HS-27A (cell line): ENCODE data around the gene CFAP58.

Source experiments
- DNase-seq: peaks from one replicate; pipeline ENCODE4 v3.0.0-alpha.2; 2012; ENCODE audit warnings: low read depth, missing footprints

Gene CFAP58

DNA sequence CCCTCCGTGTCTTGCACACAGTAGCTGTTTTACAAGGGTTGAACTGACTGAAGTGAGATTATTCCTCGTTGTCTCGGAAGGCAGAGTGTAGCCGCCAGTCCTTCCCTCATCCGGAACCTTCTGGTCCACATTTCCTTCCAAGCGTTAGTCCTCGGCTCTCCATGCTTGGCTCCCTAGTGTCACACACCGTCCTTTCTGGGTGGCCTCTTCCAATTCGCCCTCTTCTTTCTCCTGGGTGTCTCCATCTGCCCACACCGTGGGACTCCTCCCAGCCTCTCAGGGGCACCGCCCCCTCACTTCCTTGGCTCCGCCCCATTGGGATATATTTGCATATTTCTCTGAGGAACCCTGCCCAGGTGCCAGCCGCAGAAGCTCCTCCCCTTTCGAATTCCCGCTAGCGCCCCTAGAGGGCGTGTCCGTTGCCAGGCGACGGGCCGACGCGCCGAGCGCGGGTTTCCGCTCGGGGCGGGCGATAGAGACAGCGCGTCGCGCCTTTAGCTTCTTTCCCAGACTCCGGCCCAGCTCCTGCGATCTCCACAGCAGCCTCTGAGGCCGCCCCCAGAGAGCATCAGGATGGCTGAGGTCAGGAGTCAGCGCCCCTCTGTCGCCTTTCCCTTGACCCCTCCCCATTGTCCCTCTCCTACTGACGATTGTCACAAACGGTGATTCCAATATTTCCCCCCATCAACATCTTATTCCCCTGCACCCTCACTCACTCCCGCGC is at the start of gene CFAP58:
CFAP58 (plus strand) TSS at position 509 of the 724 bp plus-strand sequence; CDS start at position 574, 65 bp downstream.
- DNase-seq, result no peak

DNA sequence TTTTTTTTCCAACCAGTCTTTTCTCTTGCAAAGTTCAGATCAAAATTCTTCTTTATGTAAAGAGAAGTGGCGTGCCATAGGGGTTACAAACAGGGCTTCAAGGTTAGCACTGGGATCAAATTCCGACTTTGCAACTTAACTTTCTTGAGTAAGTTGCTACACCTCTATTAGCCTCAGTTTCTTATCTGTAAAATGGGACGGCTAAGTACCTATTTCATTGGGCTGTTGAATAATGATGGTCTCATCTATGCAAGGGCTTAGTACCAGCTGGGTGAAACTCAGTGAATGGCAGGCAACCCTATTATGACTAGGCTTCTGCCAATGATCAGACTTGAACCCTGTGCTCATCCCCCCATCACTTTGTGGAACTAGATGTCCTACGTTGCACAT is 49.3 kb upstream of the CFAP58 start:
- DNase-seq, result no peak

GRCh38 chr10:104304927-104305326 is 48.7 kb upstream of the CFAP58 start:
- no peak for DNase-seq

GRCh38 chr10:104306897-104307296 is 46.7 kb upstream of the CFAP58 start:
- no peak for DNase-seq

GRCh38 chr10:104307576-104308438 is 45.8 kb upstream of the CFAP58 start:
- no peak for DNase-seq

DNA sequence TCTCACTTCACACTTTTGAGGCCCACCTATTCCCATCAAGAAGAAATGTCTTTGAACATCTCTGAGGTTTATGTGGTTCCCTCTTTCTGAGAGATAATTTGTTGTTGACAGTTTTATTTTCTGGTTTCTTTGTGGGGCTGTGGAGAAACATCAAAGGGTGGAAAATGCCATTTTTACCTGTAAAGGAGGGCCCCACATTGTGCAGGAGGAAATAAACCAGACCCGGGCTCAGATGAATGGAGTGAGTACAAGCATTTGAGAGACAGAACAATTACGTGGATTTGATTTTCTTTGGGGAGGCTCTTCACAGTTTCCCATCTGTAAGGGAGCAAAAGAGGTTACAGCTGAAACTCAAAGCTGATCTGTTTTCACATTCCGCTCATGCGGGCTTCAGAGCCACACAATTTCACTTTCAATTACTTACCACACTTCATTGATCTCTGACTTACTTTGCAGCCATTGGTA is 45.2 kb upstream of the CFAP58 start:
- DNase-seq, result no peak

DNA sequence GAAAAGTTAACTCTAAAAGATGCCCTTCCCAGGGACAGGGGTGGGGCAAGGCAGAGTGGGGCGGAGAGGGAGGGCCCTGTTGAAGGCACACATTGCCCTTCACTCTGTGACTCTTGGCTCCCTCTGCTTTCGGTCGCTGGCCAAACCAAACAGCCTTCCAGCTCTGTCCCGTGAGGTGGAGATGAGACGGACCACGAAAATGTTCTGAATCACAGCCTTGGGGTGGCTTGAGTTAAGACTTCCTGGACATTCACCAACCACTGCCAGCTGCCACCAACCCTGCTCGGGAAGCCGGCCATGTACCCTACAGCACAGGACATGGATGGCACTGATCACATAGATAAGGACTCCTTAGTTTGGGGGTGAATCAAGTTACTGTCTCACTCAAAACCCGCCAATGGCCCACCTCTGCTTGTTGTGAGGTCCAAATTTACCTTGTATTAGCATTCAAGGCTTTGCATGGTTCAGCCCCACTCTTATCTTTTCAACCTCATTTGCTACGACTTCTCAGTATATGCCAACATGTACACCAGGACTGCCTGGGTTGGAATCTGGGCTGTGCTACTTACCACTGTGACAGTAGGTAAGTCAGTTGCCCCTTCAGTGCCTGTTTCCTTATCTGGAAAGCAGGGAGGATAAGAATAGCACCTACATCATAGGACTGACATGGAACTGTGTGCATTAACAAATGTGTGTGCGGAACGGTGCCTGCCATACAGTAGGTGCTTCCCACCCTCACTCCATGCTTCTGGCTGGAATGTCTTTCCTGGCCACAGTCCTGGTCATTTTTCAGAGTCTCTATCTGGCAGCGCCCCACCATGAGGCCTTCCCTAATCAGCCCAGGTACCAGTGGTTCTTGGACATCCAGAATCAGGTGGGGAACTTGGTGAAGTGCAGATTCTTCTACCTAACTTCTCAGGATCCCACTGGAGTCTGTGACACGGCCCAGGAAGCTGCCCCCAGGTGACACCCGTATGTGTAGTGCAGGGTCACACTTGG is 43.4 kb upstream of the CFAP58 start:
- DNase-seq, result no peak

GRCh38 chr10:104311184-104311720 is 42.4 kb upstream of the CFAP58 start:
- no peak for DNase-seq

DNA sequence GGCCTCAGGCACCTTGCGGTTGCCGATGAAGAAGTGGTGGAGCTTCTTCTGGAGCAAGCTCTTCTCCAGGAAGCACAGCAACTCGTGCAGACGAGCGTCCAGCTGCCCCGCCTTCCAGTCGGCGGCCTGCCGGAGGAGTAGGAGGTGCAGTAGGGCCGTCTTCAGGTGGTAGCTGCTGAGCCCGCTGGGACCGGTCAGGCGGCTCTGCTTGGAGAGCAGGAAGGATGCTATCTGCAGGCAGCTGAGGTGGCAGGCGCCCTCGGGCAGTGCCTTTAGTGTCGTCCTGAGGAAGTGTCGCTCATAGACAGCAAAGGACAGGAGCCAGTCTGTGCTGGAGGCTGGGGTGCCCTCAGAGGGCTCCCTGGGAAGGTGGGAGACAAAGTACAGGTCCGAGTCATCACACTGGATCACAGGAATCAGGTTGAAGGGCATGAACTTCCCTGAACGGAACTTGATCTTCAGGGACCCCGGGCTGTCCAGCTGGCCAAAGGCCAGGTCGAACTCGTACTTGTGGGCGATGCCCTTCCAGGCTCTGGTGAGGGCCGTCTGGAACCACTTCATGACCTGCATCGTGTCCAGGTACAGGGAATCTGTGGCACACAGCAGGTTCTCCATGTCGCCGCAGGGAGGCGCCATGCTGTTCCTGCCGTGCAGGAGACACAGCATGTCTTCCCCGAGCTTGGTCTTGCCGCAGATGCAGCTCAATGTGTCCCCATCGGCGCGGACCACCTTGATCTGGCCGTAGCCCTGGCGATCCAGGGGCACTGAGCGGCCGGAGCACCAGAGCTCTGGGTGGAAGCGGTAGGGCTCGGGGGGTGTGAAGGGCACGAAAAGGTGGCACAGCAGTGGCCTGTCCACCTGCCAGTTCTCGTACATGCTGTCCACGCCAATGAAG is 38.8 kb upstream of the CFAP58 start:
- no peak for DNase-seq

DNA sequence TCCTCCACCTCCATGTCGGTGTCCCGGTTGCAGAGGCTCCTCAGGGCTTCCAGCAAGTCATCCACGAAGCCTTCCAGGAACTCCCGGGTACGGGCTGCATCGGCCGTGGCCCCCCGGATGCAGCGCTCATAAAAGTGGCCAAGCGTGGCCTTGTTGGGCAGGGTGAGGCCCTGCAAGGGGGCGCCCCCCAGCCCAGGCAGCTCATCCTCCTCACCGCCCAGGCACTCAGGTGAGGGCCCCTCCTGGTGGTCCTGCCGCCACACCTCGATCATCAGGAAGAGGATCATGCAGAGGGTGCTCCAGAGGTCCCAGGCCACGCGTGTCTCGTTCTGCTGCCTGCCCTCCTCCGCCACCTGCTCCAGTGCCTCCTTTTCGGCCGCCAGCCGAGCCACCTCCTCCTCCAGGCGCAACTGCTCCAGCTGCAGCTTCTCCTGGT is 38.1 kb upstream of the CFAP58 start:
- DNase-seq, result no peak

GRCh38 chr10:104316321-104317099 is 37.1 kb upstream of the CFAP58 start:
- DNase-seq, result no peak

DNA sequence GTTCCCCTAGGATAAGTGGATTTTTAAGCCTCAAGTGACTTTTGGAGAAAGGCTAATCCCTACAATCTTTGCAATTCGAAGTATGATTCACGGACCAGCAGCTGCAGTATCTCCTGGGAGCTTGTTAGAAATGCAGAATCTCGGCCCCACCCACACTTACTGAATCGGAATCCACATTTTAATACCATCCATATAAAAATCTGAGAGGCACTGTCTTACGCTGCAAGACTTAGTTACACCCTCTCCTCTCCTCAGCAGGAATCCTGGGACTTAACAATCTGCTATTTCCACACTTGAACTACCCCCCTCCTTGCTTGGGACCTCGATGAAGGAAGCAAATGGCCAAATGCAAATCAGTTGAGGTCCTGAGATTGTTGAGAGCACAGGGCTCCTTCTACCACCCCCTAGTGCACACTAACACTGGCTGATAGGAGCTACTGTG is 36.3 kb upstream of the CFAP58 start:
- no peak for DNase-seq

GRCh38 chr10:104317726-104318299 is 35.8 kb upstream of the CFAP58 start:
- no peak for DNase-seq

- DNase-seq, result no peak
Measured at GRCh38 chr10:104318326-104318725, 35.3 kb upstream of the CFAP58 start.

DNA sequence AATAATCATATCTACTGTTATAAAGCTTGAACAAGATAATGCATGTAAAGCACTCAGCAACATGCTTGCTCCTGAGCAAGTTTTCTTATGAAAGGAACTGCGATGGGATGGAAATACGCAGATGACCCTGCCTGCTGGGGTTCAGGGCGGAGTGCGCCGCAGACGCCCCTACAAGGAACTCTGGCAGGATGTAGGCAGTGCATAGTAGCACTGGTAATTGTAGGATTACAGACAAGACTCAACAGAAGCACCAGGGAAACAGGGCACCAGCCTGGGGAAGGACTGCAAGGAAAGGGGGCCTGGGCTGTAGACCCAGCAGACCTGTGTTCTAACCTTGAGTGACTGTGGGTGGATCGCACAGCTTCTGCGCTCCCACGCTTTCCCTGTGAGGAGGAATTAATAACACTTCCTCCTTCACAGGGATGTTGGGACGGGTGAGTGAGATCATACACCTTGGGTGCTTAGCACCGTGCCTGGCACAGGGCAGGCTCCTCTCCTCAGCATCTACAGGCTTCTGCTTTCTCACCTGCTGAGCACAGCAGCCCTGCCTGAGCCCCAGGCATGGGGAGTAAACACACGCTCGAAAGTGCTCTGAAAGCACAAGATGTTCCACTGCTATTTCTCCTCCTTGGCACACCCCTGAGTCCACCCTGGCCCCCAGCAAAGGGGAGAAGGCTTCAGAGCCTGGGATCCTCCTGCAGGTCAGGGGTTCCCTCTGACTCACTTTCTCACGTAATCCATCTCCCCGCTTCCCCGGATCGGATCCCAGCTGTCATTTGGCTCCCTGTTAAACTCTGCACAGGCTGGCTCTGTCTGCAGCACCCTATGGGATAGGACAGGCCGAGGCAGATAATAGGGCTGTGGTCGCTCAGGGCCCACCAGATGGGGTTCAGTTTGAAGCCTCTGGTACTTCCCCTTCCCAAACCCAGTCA is 34.6 kb upstream of the CFAP58 start:
- no peak for DNase-seq

DNA sequence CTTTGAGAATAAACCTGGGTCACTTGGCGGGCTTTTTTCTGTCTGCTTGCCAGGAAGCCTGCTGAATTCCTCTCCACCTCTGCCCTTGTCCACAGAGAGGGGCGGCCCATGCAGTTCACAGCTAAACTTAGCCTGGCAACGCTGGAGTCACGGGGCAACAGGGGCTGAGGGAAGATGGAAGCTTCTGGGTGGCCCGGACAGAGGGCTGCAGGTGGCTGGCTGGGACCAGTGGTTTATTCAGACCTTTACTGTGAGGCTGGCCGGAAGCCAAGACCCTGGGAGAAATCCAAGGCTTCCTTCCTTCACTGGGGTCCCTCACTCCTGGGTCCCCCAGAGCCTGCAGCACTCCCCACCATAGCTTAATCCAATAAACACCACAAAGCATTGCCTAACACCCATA is 32.4 kb upstream of the CFAP58 start:
- DNase-seq, result no peak

- no peak for DNase-seq
Measured at GRCh38 chr10:104321725-104322415, 31.8 kb upstream of the CFAP58 start.

GRCh38 chr10:104322416-104322782 is 31.2 kb upstream of the CFAP58 start:
- no peak for DNase-seq
